SK-N-SH (cell line): ENCODE results near the gene TNFRSF18.

Experiments used
- EP300 ChIP-seq, 2 experiments: IDR thresholded peaks; 2 replicates each; pipeline versions ENCODE4 v1.4.0 to v1.6.1; 2012; ENCODE audit warnings: borderline replicate concordance in 1 of 2, low read depth in 1 of 2, low read length in 1 of 2
- NFIC ChIP-seq: IDR thresholded peaks from 2 replicates; pipeline ENCODE4 v1.4.0; 2012; ENCODE audit warnings: borderline replicate concordance
- SMC3 ChIP-seq: IDR thresholded peaks from 2 replicates; pipeline ENCODE4 v1.6.1; 2012; ENCODE audit warnings: low read depth, low read length, improper control_type of control experiment
- TF ChIP-seq, protein P1 (sequence below): fragments of 200-600 bp; sonication (generic); IDR thresholded peaks from 2 replicates; pipeline ENCODE4 v1.6.1; 2017; ENCODE audit warnings: antibody characterized with exemption, mild to moderate bottlenecking, moderate library complexity

DNA sequence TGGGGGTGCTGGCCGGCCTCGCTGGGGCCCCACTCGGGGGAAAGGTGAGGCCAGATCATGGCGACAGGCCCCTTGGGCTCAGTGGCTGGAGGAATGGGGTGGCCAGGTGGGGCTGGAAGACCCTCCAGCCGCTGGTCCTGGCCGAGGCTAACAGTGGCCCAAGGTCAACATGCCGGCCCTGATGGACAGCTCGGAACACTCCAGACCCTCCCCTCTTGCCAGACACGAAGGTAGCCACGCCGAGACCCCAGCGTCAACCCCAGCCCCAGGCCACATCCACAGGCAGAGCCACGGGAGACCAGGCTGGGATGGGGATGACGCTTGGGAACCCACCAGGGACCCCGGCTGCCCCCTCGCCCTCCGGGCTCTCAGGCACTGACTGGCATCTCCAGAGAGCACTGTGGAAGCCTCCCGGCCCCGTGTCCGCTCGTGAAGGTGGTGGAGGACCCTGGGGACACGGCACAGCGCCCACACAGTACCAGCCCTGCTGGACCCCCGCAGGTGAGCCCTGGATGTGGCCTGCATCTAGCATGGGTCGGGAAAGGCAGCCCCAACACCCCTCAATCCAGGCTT lies 41.0 kb upstream of the TNFRSF18 start:
- TF ChIP-seq SMC3: no peak
- TF ChIP-seq, protein P1, sequence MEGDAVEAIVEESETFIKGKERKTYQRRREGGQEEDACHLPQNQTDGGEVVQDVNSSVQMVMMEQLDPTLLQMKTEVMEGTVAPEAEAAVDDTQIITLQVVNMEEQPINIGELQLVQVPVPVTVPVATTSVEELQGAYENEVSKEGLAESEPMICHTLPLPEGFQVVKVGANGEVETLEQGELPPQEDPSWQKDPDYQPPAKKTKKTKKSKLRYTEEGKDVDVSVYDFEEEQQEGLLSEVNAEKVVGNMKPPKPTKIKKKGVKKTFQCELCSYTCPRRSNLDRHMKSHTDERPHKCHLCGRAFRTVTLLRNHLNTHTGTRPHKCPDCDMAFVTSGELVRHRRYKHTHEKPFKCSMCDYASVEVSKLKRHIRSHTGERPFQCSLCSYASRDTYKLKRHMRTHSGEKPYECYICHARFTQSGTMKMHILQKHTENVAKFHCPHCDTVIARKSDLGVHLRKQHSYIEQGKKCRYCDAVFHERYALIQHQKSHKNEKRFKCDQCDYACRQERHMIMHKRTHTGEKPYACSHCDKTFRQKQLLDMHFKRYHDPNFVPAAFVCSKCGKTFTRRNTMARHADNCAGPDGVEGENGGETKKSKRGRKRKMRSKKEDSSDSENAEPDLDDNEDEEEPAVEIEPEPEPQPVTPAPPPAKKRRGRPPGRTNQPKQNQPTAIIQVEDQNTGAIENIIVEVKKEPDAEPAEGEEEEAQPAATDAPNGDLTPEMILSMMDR: no peak
- no peak for TF ChIP-seq EP300 (IDR thresholded peaks at IDR 0.05; ENCODE audit: borderline replicate concordance in 1 of 2, low read depth in 1 of 2, low read length in 1 of 2)
- TF ChIP-seq NFIC: no peak
